ENCODE results near the gene SLC4A3.
"Not testable (repeated sequence)": the region's sequence is repeated elsewhere in the genome, so short reads cannot be mapped to it uniquely, and the experiment has no call there.

The SLC4A3 gene

DNA sequence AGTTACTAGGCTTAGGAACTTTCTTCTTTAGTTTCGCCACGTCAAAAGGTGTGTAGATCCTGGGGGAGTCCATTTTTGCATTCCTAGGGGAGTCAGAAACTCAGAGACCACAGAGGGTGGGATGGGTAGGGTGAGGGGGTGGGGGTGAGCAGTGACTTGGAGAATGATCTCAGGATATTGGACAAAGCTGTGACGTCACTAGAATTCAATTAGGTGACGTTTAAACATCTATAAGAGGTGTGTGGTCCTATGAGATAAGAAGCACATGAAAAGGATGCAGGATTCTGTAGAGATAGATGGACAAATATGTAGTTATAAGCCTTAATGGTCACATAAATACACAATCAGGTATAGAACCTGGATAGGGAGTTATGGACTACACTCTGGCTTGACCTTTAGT lies 21.5 kb downstream of the SLC4A3 start:
- DNase-seq: no peak

DNA sequence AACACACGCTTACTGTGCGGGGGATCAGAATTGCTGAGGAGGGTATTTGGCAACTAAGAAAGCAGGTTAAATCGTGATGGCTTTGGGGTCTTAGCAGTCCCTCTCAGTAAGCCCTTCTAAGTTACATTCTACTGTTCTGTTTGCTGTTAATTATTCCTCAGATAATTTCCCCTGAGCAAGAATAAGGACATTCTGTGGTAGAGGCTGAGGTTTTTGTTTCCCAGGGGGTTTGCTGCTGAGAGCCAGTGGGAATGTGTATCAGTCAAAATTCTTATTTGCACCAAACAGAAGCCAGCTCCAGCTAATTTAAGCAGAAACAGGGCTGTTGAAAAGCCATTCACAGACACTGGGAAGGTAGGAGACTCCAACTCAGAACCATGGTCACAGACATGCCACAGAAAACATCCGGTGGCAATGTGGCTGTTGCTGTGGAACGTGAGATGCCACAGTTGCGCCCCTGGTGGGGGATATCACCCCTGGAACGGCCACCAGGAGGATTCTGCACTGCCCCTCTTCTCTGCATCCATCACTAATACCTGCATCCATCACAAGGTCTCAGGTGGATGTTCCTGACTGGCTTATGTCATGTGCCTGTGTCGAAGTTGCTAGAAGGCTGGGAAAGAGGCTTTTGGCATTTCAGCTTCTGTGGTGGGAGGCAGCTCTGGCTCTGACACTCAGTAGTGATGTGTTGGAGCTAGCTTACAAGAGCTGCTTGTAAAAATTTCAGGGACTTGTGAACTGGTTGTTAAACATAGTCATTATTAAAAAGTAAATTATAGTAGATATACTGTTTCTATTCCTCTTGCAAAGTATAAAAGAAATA lies 23.2 kb downstream of the SLC4A3 start:
- no peak for DNase-seq

- not testable (repeated sequence) for DNase-seq
Measured at GRCh38 chr2:219651656-219652055, 24.2 kb downstream of the SLC4A3 start.

DNA sequence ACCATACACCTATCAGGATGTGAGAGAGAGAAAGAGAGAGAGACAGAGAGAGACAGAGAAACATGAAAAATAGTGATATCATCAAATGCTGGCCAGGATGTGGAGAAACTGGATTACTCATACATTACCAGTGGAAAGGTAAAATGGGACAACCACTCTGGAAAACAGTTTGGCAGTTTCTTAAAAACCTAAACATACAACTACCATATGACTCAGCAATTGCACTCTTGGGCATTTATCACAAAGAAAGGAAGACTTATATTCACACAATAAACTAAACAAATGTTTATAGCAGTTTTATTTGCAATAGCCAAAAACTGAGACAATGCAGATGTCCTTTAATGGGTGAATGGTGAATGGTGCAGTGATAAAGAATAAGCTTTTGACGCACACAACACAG lies 29.1 kb downstream of the SLC4A3 start:
- DNase-seq: no peak

- DNase-seq: no peak
Measured at GRCh38 chr2:219658196-219658846, 30.9 kb downstream of the SLC4A3 start.

GRCh38 chr2:219658874-219659273 lies 31.4 kb downstream of the SLC4A3 start:
- DNase-seq: no peak

DNA sequence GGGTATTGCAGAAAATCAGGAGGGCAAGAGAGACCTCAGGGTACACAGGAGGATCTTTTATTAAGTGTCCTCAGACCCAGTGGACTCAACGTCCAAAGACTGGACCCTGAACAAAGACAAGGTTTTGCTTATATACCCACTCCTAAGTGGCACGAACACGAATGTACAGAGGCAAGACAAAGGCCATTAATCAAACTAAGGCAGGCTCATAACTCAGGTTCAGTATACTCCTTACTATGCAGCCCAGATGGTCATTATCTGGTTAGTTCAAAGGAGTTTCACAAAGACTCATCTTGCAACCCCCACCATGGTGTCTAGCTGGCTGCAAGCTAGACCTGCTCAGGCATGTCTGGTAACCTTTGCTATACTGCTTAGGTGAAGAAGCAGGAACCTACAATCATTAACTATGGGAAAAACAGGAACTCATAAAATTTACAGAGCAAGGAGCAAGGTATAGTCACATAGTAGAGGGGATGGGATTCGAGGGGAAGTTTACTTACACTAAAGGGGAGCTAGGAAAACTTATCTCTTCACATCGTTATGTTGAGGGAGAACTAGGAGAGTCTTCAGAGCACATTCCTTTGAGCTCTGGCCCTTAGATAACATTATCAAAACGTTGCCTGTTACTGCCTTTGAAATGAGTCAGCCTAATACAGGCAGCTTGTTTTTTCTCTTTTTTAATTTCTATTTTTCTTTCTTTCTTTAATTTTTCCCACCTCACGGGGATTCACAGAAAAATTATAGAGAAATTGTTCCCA lies 33.9 kb downstream of the SLC4A3 start:
- DNase-seq: no peak

- no peak for DNase-seq
Measured at GRCh38 chr2:219661955-219662395, 34.5 kb downstream of the SLC4A3 start.

- no peak for DNase-seq
Measured at GRCh38 chr2:219662566-219662965, 35.1 kb downstream of the SLC4A3 start.

DNA sequence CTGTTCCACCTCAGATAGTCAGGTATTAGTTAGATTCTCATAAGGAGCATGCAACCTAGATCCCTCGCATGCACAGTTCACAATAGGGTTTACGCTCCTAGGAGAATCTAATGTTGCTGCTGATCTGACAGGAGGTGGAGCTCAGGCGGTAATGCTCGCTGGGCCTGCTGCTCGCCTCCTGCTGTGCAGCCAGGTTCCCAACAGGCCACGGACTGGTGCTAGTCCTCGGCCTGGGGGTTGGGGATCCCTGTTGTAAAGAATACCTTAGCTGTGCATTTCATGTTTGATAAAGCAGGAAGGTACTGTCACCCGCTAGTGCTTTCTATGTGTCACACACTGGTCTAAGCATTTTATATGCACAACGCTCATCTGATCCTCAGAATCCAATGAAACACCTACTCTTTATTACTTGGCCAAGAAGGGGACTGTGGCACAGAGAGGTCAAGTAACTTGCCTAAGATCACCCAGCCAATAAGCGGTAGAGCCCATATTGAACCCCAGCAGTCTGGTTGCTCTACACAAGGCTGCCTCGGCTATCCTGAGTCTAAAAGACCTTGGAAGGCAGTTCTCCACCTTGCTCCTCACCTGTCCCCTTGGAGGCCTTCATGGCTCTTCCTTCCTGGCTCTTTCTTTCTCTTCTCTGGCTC lies 35.8 kb downstream of the SLC4A3 start:
- no peak for DNase-seq

GRCh38 chr2:219664041-219664440 lies 36.6 kb downstream of the SLC4A3 start:
- DNase-seq: no peak

DNA sequence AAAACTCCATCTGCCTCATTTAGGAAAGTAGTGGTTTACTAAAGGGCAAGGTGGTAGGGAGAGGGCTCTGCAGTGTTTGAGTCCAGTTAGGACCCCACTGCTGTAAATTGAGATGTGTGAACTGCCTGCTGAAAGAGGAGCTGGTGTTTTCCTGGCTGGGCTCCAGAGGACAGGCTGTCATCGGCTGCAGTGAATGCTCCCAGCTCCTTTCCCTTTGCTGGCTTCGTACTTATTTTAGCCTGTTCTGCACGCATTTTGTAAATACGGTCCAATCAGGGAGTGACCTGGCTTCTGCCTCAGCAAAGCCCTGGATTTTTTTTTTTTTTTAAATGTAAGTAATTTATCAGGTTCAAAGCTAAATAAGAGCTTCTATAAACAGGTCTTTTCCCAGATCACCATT lies 37.5 kb downstream of the SLC4A3 start:
- DNase-seq: no peak

- DNase-seq: no peak
Measured at GRCh38 chr2:219665926-219666325, 38.5 kb downstream of the SLC4A3 start.

- no peak for DNase-seq
Measured at GRCh38 chr2:219668316-219668715, 40.9 kb downstream of the SLC4A3 start.

GRCh38 chr2:219670386-219670785 lies 43.0 kb downstream of the SLC4A3 start:
- no peak for DNase-seq

GRCh38 chr2:219671279-219671678 lies 43.8 kb downstream of the SLC4A3 start:
- no peak for DNase-seq

DNA sequence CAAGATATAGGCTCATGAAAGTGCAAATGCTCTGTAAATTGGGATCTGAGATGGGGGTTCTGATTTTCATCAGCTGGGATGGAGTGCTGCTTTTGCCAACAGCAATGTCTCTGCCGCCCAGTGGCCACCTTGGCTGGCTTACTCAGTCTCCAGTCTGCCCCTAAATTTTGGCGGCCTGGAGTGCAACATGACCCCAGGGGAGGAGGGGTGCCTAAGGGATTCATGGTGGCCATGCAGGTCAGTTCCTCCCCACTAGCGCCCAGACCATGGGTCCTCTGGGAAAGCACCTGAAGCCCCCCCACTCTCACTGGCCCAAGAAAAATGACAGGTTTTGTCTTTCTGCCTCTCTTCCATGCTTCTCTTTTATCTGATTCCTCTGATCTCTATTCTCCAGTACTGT lies 45.0 kb downstream of the SLC4A3 start:
- DNase-seq: no peak

GRCh38 chr2:219675221-219675620 lies 47.8 kb downstream of the SLC4A3 start:
- no peak for DNase-seq

DNA sequence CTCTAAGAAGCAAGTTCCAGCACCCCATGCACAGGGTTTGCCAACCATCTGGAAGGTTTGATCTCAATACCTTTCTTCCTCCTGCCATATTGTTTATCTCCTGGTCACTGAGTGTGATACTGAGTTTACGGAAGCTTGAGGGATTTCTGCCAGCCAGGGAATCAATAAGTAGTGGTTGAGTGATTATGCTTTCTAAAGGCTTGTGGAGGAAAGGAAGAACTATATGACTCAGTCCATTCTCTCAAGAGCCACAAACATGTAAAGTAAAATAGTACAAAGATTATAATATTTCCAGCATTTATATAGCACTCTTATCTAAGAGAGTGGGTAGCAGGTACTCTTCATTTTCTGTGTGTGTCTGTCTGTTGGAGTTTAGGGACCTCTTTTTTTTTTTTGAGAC lies 49.2 kb downstream of the SLC4A3 start:
- no peak for DNase-seq

DNA sequence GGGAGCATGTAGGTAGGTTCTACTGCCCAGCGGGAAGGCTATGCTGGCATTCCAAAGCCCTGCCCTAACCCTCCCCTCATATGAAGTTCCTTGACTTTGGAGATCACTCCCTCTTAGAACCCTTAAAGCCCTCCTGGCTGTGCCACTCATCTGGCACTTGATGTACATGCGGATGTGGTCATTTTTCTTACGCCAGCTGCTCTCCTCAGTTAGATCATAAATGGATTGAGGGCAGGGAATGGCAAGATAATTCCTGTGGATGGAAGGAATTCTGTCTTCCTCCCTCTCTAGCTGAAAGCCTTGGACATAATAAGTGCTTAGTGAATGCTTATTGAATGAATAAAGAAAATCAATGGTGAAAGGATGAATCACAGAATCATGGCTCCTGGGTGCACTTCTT lies 51.6 kb downstream of the SLC4A3 start:
- DNase-seq: no peak

GRCh38 chr2:219679571-219679970 lies 52.1 kb downstream of the SLC4A3 start:
- no peak for DNase-seq

DNA sequence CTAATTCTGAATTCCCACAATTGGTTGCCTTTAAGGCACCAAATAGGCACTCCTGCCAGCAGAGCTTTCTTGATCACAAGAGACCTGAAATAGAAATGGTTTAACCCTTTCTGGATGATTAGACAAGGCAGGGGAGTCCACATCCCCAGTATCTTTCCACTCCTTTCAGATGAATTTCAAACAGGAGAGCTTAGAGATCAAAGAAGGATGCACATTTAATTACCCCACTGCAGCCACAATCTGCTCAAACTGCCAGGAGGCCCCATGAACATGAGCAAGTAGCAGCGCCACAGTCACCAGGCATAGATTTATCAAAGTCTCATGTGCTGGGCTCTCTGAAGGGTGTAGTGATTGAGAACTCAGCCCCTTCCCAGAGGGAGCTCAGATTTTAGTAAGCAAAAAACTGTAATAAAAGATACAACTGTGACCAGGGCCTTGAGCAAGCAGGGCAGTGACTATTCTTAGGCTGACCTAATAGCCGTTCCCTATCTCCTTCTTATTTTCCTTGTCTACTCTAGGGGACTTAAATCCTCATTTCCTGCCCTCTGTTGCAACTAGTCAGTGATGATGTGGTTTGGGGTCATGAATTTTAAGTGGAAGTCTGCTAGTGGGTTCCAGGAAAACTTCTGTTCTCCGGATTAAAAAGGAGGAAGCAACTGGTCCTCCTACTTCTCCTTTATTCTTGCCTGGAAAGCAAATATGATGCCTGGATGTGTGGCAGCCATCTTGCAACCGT lies 53.7 kb downstream of the SLC4A3 start:
- DNase-seq: no peak
